HG03159 (cell line): Measurements from ENCODE around the gene TP53RK.

ENCODE experiments used
- ATAC-seq: cut with Tn5 transposase; IDR thresholded peaks from one replicate; pipeline ENCODE4 v1.9.1; 2021; ENCODE audit warnings: mild to moderate bottlenecking, moderate library complexity; ENCODE audit not compliant: unreplicated experiment

The TP53RK gene

DNA sequence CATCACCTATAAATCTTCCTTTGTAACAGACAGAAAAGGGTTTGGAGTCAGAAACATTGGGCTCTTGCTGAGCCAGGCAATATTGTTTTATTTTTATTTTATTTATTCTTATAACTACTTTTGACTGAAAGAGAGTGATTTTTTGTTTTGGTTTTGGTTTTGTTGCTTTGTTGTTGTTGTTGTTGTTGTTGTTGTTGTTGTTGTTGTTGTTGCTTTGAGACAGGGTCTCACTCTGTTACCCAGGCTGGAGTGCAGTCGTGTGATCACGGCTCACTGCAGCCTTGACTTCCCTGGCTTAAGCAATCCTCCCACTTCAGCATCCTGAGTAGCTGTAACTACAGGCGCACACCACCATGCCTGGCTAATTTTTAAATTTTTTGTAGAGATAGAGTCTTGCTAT lies 22.9 kb downstream of the TP53RK start:
- ATAC-seq, result no peak

DNA sequence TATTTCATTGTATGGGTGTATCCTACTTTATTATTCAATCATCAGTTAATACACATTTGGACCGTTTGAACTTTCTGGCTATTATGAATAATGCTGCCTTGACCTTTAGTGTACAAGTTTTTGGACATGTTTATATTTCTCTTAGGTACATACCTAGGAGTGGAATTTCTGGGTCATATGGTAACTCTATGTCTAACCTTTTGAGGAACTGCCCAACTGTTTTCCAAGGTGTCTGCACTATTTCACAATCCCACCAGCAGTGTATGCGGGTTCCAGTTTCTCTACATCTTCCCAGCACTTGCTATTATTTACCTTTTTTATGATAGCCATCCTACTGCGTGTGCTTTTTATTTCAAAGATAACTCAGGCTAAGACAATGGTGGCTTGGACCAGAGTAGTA lies 23.6 kb downstream of the TP53RK start:
- ATAC-seq, result no peak

DNA sequence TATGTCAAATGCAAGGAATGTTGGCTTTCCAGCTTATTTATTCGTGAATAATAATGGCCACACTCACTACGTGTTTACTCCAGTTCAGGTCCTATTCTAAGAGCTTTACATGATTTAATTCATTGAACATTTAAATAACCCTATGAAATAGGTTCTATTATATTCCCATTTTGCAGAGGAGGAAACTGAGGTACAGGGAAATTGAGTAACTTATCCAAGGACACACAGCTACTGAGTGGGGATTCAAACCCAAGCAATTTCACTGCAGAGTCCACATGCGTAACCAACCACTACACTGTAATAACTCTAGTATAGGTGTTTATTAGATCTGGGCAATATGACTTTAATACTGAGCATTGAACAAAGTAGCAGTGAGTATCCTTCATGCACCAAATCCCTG lies 25.7 kb downstream of the TP53RK start:
- ATAC-seq, result no peak

DNA sequence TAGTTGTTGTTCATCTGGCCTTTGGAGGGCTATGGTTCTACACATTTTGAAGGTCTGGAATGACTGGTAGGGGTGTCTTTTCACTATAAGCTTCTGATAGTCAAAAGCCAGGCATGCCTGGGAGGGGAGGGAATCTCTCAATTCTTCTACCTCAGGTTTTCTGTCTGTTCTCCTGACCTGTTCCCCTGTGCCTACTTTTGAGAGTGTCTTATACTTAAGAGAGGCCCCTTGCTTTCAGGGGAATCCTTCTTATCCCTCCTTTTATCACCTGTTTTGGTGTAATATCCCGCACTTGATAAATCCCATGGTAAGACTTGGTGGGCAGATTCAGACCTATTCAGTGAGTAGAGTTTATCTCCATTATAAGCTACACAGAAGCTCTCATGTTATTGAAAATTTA lies 27.6 kb downstream of the TP53RK start:
- no peak for ATAC-seq

DNA sequence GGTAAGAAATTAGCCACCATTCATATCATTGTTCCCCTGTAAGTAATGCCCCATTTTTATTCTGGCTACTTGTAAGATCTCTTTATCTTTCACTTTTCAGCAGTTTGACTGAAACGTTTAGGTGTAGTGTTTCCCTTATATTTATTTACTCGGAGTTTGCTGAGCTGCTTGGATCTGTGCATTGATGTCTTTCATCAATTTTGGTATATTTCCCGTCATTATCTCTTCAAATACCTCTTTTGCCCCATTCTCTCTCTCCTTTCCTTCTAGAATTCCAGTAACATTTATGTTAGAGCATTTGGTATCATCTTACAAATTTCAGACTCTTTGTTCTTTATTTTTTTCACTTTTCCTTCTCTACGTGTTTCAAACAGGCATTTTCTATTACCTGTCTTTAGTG lies 28.8 kb downstream of the TP53RK start:
- ATAC-seq, result no peak

DNA sequence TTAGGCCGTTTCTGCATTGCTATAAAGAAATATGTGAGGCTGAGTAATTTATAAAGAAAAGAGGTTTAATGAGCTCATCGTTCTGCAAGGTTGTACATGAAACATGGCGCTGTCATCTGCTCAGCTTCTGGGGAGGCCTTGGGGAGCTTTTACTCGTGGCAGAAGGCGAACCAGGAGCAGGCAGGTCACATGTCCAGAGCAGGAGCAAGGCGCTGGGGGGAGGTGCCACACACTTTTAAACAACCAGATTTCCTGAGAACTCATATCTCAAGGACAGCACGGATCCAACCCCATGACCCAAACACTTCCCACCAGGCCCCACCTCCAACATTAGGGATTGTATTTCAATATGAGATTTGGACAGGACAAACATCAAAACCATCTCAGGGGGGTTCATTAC lies 31.6 kb downstream of the TP53RK start:
- no peak for ATAC-seq

DNA sequence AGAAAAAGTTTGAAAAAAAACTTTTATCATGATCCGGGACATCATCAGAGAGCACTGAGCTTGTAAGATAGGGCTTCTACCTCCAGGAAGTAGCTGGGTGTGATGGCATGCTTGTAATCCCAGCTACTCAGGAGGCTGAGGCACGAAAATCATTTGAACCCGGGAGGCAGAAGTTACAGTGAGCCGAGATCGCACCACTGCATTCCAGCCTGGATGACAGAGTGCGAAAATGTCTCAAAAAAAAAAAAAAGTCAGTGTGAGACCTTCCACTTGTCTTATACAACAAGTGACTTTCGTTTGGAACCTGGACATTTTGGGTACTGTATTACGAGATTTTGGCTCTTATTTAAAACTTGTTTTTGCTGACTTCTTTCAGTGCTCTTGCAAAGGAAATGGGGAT lies 32.1 kb downstream of the TP53RK start:
- no peak for ATAC-seq

DNA sequence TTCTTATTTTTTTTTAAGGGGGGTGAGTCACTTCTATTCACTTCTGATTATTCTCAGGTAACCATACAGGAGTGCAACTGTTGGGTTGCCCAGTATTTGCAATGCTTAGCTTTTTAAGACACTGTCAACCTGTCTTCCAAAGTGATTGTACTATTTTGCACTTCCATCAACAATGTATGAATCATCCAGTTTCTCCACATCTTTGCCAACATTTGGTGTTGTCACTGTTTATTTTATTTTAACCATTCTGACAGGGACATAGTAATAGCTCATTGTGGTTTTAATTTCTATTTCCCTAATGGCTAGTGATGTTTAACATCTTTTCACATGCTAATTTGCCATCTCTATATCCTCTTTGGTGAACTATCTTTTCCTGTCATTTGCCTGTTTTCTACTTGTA lies 36.5 kb downstream of the TP53RK start:
- no peak for ATAC-seq

DNA sequence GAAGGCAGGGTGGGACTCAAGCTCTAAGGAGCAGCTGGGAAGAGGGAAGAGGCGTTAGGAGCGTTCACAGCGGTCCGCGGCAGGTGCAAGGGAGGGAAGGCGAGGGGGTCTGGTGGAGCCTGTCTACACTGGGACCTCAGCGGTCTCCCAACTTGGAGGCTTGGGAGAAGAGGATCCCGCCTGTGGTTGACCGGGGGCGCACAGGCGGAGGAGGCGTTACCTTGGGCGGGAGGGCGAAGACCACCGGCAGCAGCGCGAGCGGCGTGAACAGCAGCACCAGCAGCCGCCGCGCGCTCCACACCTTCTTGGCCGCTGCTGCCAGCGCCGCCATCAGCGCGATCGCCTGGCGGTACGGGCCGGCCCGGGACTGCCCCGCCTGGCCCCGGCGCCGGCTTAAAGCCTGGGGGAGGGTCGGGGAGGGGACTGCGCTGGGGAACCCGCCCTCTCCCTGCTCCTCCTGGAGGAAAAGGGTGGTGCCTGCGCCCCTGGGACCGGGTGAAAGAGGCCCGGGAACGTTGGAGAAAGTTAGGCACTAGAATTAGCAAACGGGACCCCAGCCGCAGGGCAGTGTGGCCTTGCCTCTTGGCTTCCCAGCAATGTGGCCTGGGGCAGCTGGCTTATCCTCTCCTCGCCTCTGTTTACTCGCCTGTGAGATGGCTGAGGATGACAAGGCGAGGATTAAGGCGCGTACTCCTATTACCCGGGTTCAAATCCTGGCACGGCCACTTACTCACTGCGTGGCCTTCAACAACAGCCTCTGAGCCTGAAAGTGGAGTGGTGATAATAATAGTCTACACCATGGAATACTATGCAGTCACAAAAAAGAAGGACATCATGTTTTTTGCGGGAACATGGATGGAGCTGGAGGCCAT lies 37.9 kb downstream of the TP53RK start, which contains the start of gene SLC13A3:
Gene SLC13A3, minus strand, starts transcription at position 369 of the 872 bp plus-strand sequence. Its CDS starts 38 bp downstream, at position 331.
- no peak for ATAC-seq

DNA sequence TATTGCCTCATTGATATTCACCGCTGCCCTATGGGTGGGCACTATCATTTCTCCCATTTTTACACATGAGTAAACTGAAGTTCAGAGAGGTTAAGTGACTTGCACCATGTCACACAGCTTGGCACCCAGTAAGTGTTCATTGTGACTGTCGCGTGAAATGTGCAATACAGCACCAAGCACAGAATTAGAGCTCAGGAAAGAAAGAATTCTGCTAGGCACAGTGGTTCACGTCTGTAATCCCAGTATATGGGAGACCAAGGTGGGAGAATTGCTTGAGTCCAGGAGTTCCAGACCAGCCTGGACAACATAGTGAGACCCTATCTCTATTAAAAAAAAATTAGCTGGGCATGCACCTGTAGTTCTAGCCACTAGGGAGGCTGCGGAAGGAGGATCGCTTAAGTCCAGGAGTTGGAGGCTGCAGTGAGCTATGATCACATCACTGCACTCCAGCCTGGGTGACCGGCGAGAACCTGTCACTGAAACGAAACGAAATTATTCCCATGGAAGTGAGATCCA lies 38.6 kb downstream of the TP53RK start:
- no peak for ATAC-seq

DNA sequence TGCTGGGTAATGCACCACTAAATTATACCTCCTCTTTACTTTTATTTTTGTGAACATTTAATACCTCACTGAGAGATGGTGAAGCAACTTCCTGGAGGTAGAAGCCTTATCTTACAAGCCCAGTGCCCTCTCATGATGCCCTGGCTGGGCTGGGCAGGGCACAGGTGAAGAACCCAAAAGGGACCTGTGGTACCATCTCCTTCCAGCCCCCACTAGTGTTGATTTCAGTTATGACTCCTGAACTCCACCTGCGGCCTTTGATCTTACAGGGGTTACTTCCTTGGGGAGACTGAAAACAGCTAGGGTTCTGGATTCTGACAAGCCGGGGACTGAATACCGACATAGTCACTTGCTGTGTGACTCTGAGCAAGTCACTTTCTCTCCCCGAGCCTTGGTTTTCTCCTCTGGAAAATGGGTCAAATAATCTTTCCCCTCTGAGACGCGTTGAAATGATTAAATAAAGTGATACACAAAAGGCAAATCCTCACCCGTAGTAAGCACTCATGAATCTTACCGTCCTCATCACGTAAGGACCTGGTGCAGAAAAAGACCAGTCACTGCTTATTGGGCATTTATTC lies 39.2 kb downstream of the TP53RK start:
- ATAC-seq, result no peak

DNA sequence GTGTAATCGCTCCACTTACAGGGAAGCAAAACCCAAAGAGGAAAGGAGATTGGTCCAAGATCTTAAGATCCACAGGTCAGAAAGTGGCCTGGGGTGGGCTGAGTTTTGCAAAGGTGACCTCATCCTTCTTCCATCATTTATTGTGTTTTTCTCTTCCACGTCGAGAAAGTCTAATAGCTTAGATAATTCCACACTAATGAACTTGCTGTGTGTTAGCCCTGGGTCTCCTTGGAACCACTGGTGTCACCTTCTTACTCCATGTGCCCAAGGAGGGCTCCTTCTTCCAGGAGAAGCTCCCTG lies 39.6 kb downstream of the TP53RK start:
- no peak for ATAC-seq

DNA sequence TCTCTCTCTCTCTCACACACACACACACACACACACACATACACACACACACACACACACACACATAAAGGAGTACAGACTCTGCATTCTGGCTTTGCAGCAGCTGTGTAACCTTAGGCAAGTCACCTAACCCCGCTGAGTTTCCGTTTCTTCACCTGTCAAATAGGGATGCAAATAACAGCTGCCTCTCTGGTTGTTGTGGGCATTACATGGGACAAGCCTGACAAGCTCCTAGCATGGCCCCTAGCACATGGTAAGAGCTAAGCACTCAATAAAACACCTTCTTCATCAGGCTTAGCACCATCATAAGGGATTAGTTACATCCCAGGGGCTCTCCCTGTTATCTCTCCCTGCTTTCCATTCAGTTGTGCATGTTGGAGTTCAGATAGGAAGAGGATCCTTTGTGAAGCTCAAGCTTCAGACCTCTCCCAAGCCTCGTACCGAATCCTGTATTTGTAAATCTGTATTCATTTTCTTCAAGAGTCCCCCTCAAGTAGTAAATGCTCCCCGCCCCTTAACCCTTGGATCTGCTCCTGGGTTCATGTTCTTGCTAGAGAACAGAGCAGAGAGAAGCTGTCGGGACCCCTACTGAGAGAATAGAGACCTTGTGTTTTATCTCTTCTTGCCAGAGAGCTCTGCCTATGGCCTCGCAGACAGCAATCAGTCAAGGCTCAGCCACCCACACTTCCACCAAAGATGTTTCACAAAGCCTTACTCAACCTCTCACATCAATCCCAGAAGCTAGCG lies 40.2 kb downstream of the TP53RK start:
- no peak for ATAC-seq

DNA sequence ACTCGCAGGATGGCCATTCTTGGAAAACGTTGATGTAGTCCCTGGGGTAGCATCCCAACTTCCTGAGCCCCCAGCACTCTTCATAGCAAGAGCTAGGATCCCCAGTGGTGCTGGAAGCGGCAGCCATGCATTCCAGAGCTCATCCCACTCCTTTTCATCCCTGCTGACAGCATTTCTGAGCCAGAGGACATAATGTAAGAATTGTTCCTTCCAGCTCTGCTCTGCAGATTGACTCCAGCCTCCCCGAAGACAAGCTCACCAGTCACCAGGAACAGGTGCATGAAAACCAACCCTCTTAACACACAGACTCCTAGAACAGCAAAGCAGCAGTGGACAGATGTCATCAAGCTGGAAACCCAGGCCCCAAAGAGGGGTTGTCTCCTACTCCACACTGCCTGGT lies 41.8 kb downstream of the TP53RK start:
- ATAC-seq, result no peak

DNA sequence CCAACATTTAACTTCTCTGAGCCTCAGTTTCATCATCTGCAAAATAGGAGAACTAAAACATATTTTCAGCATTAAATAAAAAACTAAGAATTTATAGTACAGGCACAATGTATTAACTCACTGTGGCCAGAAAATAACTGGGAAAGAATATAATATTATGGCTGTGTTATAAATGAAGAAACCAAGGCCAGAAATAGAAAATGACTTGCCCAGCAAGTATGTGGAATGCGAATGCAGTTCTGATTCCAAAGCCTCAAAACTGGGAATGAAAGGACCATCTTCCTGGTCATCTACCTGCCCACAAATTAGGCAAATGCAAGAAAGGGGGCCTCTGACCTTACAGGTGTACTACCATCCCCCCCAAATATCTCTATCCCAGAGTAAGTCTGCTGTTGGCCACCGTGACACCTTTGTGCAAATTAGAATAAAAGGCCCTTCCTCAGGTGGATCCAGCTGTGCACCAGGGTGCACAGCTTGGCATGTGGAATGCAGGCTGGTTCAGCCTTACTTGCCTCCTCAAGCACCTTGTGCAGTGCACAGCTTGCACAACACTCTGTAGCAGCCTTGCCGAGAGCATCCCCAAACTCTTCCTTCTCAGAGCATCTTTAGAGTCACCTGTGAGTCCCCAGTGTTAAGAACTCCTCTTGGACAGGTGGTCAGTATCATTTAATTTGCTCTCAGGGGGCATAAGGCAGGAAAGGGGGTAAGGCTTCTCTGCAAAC lies 42.4 kb downstream of the TP53RK start:
- no peak for ATAC-seq

DNA sequence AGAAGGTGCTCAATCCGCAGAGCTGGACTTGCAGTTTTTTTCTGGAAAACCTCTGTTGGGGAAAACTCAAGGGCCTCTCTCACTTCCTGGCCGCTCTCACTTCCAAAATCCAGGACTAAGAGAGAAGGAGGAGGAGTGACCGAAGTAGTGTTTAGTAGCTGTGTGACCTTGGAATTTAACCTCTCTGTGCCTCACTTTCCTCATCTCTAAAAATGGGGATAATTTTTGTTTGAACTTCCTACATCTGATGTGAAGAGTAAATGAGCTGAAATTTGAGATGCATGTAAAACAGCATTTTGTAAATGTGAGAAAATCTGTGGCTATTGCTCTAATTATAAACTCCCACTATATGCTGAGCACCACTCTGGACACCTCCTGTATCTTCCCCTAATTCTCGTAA lies 43.1 kb downstream of the TP53RK start:
- no peak for ATAC-seq

DNA sequence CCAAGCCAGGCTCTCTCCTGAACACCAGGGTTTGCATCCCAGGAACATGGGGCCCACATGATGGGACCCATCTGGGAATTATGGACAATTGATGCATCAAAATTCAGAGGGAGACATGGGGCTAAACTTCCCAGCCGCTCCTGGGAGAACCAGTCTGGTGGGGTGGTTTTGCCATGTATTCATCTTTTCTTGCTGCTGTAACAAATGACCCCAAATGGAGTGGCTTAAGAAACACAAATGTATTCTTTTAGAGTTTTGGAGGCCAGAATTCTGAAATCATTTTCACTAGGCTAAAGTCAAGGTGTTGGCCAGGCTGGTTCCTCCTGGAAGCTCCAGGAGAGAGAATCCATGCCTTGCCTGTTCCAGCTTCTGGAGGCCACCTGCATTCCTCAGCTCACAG lies 44.5 kb downstream of the TP53RK start:
- no peak for ATAC-seq

DNA sequence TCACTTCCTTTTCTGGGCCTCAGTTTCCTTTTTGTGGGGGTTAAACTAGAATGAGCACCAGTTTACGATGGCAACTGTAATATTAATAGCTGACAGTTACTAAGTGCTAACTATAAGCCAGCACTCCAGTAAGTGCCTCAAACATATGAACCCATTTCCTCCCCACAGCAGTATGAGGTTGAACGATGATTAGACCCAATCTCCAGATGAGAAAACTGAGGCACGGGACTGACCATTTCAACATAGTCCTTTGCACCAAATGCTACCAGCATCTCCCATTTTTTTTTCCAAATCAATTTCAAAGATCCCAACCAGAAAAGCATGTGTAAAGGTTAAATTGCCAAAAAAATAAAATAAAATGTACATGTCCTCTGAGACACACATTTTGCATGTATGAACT lies 45.1 kb downstream of the TP53RK start:
- ATAC-seq, result no peak

DNA sequence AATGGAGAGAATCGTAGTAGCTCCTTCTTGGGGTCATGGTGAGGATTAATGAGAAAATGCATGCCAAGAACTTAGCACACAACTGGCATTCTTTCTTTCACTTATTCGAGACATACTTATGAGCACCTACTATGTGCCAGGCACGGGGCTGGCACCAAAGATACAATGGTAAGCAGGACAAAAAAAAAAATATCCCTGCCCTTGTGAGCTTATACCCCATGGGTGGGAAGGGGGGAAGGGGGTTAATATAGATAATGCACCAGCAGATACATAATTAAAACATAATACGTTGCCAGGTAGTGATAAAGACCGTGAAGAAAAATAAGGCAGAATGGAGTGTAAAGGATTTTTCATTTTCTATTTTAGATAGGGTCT lies 46.3 kb downstream of the TP53RK start:
- no peak for ATAC-seq

DNA sequence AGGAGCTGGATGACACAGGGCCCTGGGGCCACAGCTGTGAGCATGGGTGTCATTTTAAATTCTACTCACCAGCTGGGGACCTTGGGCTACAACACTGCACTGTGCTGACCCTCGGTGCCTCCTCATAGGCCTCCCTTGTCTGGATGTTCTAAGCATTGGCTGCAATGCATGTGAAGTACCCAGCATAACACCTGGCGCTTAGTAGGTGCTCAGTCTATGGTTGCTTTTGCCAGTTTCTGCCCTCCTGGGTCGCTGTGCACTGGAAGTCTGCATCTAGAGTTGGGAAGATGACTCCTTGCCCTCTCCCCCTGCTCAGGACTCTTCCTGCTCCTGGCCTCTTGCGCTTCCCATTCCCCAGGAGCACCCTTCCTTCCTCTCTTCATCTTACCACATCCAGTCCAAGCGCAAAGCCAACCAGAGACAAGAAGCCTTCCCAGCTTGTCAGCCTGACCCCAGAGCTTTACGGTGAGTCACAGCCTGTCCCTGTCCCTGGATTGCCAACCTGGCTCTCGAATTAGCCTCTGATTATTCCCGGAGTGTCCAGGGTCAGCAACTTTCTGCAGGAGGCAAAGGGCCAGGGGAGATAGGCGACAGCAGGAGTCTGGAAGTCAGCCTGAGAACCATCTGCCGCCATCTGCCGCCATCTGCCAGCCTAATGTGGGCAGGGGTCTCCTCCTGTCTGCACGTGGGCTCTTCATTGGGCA lies 46.8 kb downstream of the TP53RK start:
- ATAC-seq, result no peak

DNA sequence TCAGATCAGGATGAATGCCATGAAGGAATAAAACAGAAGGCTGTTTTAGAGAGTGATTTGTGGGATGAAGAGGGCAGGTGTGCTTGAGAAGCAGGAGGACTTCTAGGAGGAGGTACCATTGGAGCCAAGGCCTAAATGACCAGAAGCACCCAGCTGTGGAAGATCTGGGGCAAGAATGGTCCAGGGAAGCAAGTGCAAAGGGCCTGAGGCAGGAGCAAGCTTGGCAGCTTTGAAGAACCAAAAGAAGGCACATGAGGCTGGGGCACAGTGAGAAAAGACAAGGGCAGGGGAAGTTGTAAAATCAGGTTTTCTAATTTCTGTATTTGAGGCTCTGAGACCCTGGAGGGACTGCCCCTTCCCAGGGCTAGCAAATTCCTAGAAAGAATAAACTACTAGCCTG lies 47.8 kb downstream of the TP53RK start:
- ATAC-seq, result no peak
